ENCODE data around the gene CASP10. TPM values are rescaled to one million over a fixed set of nuclear protein-coding genes. Genes with fewer than 3 reads are reported as not detected.

The CASP10 gene
- polyA plus RNA-seq, 1 of the 3 experiments (the other 2 are of a cell fraction), result 0.12 TPM

- no peak for DNase-seq
- Histone ChIP-seq H3K4me1 (ENCODE audit: control insufficient read depth in 1 of 2, insufficient read depth in 2 of 2, low read depth in 1 of 2, low read length in 1 of 2) (peaks cover 0 to 9% of the 10 kb centered on the region in 2 experiments; a peak in 1 of 4 replicates), H2AFZ (ENCODE audit: low read depth) (no peak overlapping the region), H4K20me1 (ENCODE audit: insufficient read depth) (no peaks in the 10 kb centered on the region), H3F3A (replicated peaks; ENCODE audit: insufficient read depth) (no peaks in the 10 kb centered on the region), H3K36me3 (replicated peaks in 1 of 2; ENCODE audit: control insufficient read depth in 1 of 2, insufficient read depth in 2 of 2, low read length in 1 of 2) (no peaks in the 10 kb centered on the region), H3K9ac (no peak overlapping the region), H3K9me2 (no peaks in the 10 kb centered on the region), H3K79me2 (ENCODE audit: insufficient read depth) (no peaks in the 10 kb centered on the region), H3K9me3 (no peaks in the 10 kb centered on the region), H3K27me3 (ENCODE audit: insufficient read depth) (no peaks in the 10 kb centered on the region), H3K27ac (ENCODE audit: low read depth in 2 of 2, low read length in 1 of 2) (no peak overlapping the region), H3K4me2 (no peak overlapping the region), H3K4me3 (ENCODE audit: low read depth in 2 of 2, low read length in 1 of 2) (no peak overlapping the region)
- ChIA-PET CTCF (interaction anchor here (1.3 to 2.3 kb wide), 3 partner anchors 11 to 13 kb away, joined by 4 to 9 read pairs (median 7); no protein-coding TSS in a partner anchor), POLR2A (interaction anchor here (0.6 kb wide), 1 partner anchor 414 kb away, joined by 3 read pairs; no protein-coding TSS in a partner anchor)
- 90% methylated on average over 5 of the region's 5 CpGs for WGBS (ENCODE audit: low lambda C conversion rate)
- TF ChIP-seq MAX (IDR thresholded peaks at IDR 0.05; ENCODE audit: low read depth), result no peak
- no peak for TF ChIP-seq CHD2 (IDR thresholded peaks at IDR 0.05; ENCODE audit: low read length, partially characterized antibody)
- TF ChIP-seq PBX3 (IDR thresholded peaks at IDR 0.05), result no peak
- no peak for TF ChIP-seq ZBTB33 (IDR thresholded peaks at IDR 0.05; ENCODE audit: borderline replicate concordance, low read depth)
- no peak for TF ChIP-seq GATA2 (CRISPR knock-in tag; IDR thresholded peaks at IDR 0.05)
- TF ChIP-seq POLR2AphosphoS5 (IDR thresholded peaks at IDR 0.05; ENCODE audit: low read depth, low read length), result no peak
- TF ChIP-seq REST (IDR thresholded peaks at IDR 0.05; ENCODE audit: low read depth, low read length), result no peak
- no peak for TF ChIP-seq TEAD4 (IDR thresholded peaks at IDR 0.05; ENCODE audit: borderline replicate concordance, insufficient read depth)
- TF ChIP-seq EP300 (IDR thresholded peaks at IDR 0.05; ENCODE audit: borderline replicate concordance in 1 of 2, low read depth in 1 of 2, low read length in 1 of 2), result no peak
- no peak for TF ChIP-seq RXRA (IDR thresholded peaks at IDR 0.05; ENCODE audit: borderline replicate concordance, low read depth)
- TF ChIP-seq MEF2A (IDR thresholded peaks at IDR 0.05; ENCODE audit: borderline replicate concordance, low read depth), result no peak
- TF ChIP-seq NRF1 (IDR thresholded peaks at IDR 0.05; ENCODE audit: low read depth, low read length), result no peak
- no peak for TF ChIP-seq SMC3 (IDR thresholded peaks at IDR 0.05; ENCODE audit: low read depth, low read length)
- no peak for TF ChIP-seq CTCF (IDR thresholded peaks at IDR 0.05)
- TF ChIP-seq MXI1 (IDR thresholded peaks at IDR 0.05; ENCODE audit: low read depth, low read length), result no peak
These were observed 36.6 kb downstream of the CASP10 start for GRCh38 chr2:201219328-201220096.

Data from SK-N-SH (cell line).